Liver (tissue), 3 donors: Measurements from ENCODE around the gene RAB34.

ENCODE experiments used
- EGR1 ChIP-seq, 2 donors: IDR thresholded peaks; 2 replicates each; pipeline ENCODE4 v1.6.1; 2016 to 2018; ENCODE audit warnings: antibody characterized with exemption in 2 of 2, low read depth in 2 of 2
- GABPA ChIP-seq, 2 donors: IDR thresholded peaks in 1 of 2; conservative IDR thresholded peaks in 1 of 2; 2 replicates each; pipeline ENCODE4 v1.6.1; 2016; ENCODE audit warnings: antibody characterized with exemption in 2 of 2, mild to moderate bottlenecking in 1 of 2, moderate library complexity in 1 of 2
- RAD21 ChIP-seq, 2 donors: IDR thresholded peaks; 2 replicates each; pipeline ENCODE4 v1.6.1; 2016; ENCODE audit warnings: antibody characterized with exemption in 2 of 2, mild to moderate bottlenecking in 2 of 2
- RXRA ChIP-seq, 2 donors: IDR thresholded peaks; 2 replicates each; pipeline ENCODE4 v1.6.1; 2017 to 2018; ENCODE audit warnings: antibody characterized with exemption in 2 of 2, mild to moderate bottlenecking in 1 of 2
- SP1 ChIP-seq: IDR thresholded peaks from 2 replicates; pipeline ENCODE4 v1.6.1; 2018; ENCODE audit warnings: antibody characterized with exemption, mild to moderate bottlenecking
- YY1 ChIP-seq: IDR thresholded peaks from 2 replicates; pipeline ENCODE4 v1.6.1; 2016; ENCODE audit warnings: antibody characterized with exemption, mild to moderate bottlenecking
- TF ChIP-seq, protein P1 (sequence below): fragments of 150-350 bp; IDR thresholded peaks from 2 replicates; pipeline ENCODE4 v1.5.1; 2017; ENCODE audit warnings: improper control_type of control experiment, low read depth, low read length; ENCODE audit not compliant: missing input control
- TF ChIP-seq, protein P2 (sequence below): IDR thresholded peaks from 2 replicates; pipeline ENCODE4 v1.6.1; 2016; ENCODE audit warnings: antibody characterized with exemption
- TF ChIP-seq, protein P3 (sequence below): IDR thresholded peaks from 2 replicates; pipeline ENCODE4 v1.6.1; 2016; ENCODE audit warnings: antibody characterized with exemption
- TF ChIP-seq, protein P4 (sequence below): IDR thresholded peaks from 2 replicates; pipeline ENCODE4 v1.6.1; 2016; ENCODE audit warnings: antibody characterized with exemption, mild to moderate bottlenecking
- donor health status: healthy.
- donor health status: healthy.

DNA sequence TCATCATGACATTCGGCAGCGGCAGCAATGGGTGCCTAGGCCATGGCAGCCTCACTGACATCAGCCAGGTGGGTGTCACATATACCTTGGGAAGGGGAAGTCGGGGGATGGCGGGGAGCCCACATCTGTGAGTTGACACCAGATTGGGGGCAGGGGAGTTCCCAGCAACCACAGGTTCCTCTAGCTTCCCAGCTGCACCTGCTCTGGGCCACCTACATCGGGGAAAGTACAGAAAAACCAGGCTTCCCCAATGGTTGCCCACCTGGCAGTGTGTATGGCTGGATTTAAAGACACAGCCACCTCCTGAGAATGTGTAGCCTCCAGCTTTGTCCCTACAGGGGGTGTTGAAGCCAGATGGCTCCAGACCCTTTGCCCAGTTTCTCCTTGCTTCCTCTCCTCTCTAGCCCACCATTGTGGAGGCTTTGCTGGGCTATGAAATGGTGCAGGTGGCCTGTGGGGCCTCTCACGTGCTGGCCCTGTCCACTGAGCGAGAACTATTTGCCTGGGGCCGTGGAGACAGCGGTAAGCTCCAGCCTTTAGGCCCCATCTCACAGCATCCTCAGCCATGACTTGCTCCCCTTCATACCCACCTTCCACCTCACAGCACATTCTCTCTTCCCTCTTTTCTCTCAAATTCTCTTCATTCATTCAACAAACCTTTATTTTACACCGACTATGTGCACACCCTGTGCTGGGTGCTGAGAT is 21.2 kb upstream of the RAB34 start:
- TF ChIP-seq, protein P1, sequence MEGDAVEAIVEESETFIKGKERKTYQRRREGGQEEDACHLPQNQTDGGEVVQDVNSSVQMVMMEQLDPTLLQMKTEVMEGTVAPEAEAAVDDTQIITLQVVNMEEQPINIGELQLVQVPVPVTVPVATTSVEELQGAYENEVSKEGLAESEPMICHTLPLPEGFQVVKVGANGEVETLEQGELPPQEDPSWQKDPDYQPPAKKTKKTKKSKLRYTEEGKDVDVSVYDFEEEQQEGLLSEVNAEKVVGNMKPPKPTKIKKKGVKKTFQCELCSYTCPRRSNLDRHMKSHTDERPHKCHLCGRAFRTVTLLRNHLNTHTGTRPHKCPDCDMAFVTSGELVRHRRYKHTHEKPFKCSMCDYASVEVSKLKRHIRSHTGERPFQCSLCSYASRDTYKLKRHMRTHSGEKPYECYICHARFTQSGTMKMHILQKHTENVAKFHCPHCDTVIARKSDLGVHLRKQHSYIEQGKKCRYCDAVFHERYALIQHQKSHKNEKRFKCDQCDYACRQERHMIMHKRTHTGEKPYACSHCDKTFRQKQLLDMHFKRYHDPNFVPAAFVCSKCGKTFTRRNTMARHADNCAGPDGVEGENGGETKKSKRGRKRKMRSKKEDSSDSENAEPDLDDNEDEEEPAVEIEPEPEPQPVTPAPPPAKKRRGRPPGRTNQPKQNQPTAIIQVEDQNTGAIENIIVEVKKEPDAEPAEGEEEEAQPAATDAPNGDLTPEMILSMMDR = no peak
- TF ChIP-seq GABPA (IDR thresholded peaks at IDR 0.05 in 1 of 2, conservative IDR thresholded peaks at IDR 0.05 in 1 of 2) (no peak), SP1 (no peak), RAD21 (IDR thresholded peaks at IDR 0.05) (no peak), RXRA (IDR thresholded peaks at IDR 0.05) (no peak), EGR1 (IDR thresholded peaks at IDR 0.05; ENCODE audit: low read depth in 2 of 2) (no peak), YY1 (no peak)
- TF ChIP-seq, protein P2, sequence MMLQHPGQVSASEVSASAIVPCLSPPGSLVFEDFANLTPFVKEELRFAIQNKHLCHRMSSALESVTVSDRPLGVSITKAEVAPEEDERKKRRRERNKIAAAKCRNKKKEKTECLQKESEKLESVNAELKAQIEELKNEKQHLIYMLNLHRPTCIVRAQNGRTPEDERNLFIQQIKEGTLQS = no peak
- TF ChIP-seq, protein P3, sequence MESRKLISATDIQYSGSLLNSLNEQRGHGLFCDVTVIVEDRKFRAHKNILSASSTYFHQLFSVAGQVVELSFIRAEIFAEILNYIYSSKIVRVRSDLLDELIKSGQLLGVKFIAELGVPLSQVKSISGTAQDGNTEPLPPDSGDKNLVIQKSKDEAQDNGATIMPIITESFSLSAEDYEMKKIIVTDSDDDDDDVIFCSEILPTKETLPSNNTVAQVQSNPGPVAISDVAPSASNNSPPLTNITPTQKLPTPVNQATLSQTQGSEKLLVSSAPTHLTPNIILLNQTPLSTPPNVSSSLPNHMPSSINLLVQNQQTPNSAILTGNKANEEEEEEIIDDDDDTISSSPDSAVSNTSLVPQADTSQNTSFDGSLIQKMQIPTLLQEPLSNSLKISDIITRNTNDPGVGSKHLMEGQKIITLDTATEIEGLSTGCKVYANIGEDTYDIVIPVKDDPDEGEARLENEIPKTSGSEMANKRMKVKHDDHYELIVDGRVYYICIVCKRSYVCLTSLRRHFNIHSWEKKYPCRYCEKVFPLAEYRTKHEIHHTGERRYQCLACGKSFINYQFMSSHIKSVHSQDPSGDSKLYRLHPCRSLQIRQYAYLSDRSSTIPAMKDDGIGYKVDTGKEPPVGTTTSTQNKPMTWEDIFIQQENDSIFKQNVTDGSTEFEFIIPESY = no peak
- TF ChIP-seq, protein P4, sequence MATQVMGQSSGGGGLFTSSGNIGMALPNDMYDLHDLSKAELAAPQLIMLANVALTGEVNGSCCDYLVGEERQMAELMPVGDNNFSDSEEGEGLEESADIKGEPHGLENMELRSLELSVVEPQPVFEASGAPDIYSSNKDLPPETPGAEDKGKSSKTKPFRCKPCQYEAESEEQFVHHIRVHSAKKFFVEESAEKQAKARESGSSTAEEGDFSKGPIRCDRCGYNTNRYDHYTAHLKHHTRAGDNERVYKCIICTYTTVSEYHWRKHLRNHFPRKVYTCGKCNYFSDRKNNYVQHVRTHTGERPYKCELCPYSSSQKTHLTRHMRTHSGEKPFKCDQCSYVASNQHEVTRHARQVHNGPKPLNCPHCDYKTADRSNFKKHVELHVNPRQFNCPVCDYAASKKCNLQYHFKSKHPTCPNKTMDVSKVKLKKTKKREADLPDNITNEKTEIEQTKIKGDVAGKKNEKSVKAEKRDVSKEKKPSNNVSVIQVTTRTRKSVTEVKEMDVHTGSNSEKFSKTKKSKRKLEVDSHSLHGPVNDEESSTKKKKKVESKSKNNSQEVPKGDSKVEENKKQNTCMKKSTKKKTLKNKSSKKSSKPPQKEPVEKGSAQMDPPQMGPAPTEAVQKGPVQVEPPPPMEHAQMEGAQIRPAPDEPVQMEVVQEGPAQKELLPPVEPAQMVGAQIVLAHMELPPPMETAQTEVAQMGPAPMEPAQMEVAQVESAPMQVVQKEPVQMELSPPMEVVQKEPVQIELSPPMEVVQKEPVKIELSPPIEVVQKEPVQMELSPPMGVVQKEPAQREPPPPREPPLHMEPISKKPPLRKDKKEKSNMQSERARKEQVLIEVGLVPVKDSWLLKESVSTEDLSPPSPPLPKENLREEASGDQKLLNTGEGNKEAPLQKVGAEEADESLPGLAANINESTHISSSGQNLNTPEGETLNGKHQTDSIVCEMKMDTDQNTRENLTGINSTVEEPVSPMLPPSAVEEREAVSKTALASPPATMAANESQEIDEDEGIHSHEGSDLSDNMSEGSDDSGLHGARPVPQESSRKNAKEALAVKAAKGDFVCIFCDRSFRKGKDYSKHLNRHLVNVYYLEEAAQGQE = no peak
